HepG2 (cell line): ENCODE results near the gene TAS1R1. TPM values are rescaled to one million over a fixed set of nuclear protein-coding genes. Genes with fewer than 3 reads are reported as not detected.

Experiments
- HIC2 ChIP-seq: sonication (generic); formaldehyde crosslinking; IDR thresholded peaks from 2 replicates; pipeline ENCODE4 v1.9.0; 2022; ENCODE audit warnings: low read depth, missing genetic modification reagents
- KAT8 ChIP-seq: IDR thresholded peaks from 2 replicates; pipeline ENCODE4 v1.6.1; 2016; ENCODE audit warnings: missing genetic modification reagents, missing compliant biosample characterization
- NFIC ChIP-seq: IDR thresholded peaks from 2 replicates; pipeline ENCODE4 v1.6.1; 2012; ENCODE audit warnings: mild to moderate bottlenecking, low read length, inconsistent platforms
- NFYB ChIP-seq: sonication (generic); formaldehyde crosslinking; IDR thresholded peaks from 2 replicates; pipeline ENCODE4 v1.4.0; 2020; ENCODE audit warnings: missing genetic modification reagents
- ZBTB25 ChIP-seq: IDR thresholded peaks from 2 replicates; pipeline ENCODE4 v1.6.1; 2018; ENCODE audit warnings: missing genetic modification reagents
- ZBTB37 ChIP-seq: sonication (generic); formaldehyde crosslinking; IDR thresholded peaks from 2 replicates; pipeline ENCODE4 v1.4.0; 2020; ENCODE audit warnings: mild to moderate bottlenecking, missing genetic modification reagents
- ZNF318 ChIP-seq: sonication (generic); formaldehyde crosslinking; IDR thresholded peaks from 2 replicates; pipeline ENCODE4 v1.4.0; 2020; ENCODE audit warnings: mild to moderate bottlenecking, missing genetic modification reagents
- ZNF614 ChIP-seq: IDR thresholded peaks from 2 replicates; pipeline ENCODE4 v1.6.1; 2018; ENCODE audit warnings: missing biosample characterization, missing genetic modification reagents, inconsistent platforms, borderline replicate concordance
- polyA plus RNA-seq, 8 experiments: library from polyadenylated mRNA; depleted of rRNA in 3 of 8; stranded (reverse) in 7 of 8; unstranded in 1 of 8; fragments of >200 nt; fragmentation: Illumina TruSeq in 4 of 8; extraction: Trizol in 4 of 8; gene quantifications; 2 replicates each; pipeline versions ENCODE4 v1.2.1 to v1.2.3, GENCODE V29; 2011 to 2016; ENCODE audit warnings: low read depth in 4 of 8, missing spikeins in 1 of 8, mixed read lengths in 1 of 8; ENCODE audit not compliant: insufficient read depth in 1 of 8
- total RNA-seq, 5 experiments: library from RNA; depleted of rRNA; stranded (reverse); fragments of >200 nt; fragmentation: Illumina TruSeq; extraction: Trizol; gene quantifications; 2 replicates each; pipeline ENCODE4 v1.2.3, GENCODE V29; 2016; ENCODE audit warnings: low read depth in 1 of 5

TAS1R1 gene
- total and polyA plus RNA-seq, 2 of the 13 experiments (the other 11 are each of a cell fraction or from before 2014, with no cell fraction given): 1.4 to 1.6 TPM

- TF ChIP-seq ZNF318 (no peak), NFIC (no peak), NFYB (no peak), ZBTB37 (CRISPR knock-in tag) (no peak), ZBTB25 (CRISPR knock-in tag) (no peak), ZNF614 (no peak), HIC2 (CRISPR knock-in tag) (no peak), KAT8 (CRISPR knock-in tag) (no peak)
These were observed 8.8 kb upstream of the TAS1R1 start (continued) for GRCh38 chr1:6546326-6546725.
